Stimulated activated CD8-positive, alpha-beta memory T cell treated with anti-CD3 and anti-CD28 coated beads, Interleukin-4, amount 100 ng/mL, for 4 hours (primary cell): ENCODE measurements around the gene PLAAT2.
"Not testable (repeated sequence)": the region's sequence is repeated elsewhere in the genome, so short reads cannot be mapped to it uniquely, and the experiment has no call there.

Experiments used
- DNase-seq, 2 donors: peaks; one replicate each; pipeline ENCODE4 v3.0.0-alpha.2; 2020; ENCODE audit warnings: low read depth in 2 of 2, low spot score in 1 of 2

Gene PLAAT2

GRCh38 chr11:63578882-63579281 lies 15.7 kb upstream of the PLAAT2 start:
- not testable (repeated sequence) for DNase-seq

GRCh38 chr11:63574856-63575602 lies 11.8 kb upstream of the PLAAT2 start:
- no peak for DNase-seq

DNA sequence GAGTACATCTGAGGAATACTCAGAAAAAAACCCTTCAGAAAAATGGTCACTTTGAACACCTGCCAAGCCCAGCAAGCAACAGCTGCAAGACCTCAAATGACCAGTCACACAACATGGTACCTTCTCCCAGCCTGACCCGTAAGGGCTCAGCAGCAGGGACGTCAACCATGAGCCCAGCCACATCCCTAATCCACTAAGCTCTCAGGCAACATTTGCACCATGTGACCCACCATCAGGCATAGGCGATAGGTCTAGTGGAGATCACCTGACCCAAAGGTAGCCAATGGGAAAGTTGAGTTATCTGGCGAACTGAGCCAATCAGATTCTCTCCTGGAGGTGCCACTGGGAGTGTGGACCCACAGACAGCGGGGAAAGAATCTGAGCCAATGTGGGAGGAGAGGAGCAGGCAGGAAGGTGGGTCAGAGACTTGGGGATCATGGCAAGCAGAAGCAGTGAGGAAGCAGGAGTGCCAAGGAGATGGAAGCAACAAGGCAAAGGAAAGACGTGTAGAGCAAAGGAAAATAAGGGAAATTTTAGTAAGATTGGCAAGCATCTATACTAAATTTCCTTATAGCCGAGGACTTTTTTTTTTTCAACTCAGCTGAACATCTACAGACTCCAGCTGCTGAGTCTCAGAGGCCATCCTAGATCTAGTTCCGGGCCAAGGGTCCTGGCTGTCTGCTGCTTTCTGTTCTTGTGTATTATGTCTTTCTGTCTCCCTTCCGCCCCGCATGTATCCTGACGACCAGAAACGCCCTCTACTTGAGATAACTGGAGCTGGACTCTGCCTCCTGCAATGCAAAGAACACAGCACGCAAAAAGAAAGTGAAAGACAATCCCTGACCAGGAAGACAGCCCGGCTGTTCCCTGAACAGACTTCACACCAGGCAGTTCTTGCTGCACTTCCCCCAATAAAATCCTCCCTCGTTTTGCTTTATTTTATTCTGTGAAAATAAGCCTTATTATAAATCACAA lies 11.0 kb upstream of the PLAAT2 start:
- DNase-seq: no peak

- no peak for DNase-seq
Measured at GRCh38 chr11:63572026-63572688, 9.0 kb upstream of the PLAAT2 start.

DNA sequence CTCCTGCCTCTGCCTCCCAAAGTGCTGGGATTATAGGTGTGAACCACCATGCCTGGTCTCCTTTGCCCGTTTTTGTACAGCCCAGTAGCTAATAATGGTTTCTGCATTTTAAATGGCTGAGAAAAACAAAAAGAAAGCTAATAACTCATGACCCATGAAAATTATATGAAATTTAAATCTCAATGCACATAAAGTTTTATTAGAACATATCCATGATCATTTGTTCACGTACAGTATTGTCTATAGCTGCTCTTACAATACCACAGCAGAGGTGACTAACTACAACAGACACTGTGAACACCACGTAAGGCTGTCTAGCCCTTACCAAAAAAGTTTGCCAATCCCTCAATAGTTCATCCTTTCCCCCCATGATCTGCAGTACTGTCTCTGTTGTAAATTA lies 6.4 kb upstream of the PLAAT2 start:
- DNase-seq: no peak

DNA sequence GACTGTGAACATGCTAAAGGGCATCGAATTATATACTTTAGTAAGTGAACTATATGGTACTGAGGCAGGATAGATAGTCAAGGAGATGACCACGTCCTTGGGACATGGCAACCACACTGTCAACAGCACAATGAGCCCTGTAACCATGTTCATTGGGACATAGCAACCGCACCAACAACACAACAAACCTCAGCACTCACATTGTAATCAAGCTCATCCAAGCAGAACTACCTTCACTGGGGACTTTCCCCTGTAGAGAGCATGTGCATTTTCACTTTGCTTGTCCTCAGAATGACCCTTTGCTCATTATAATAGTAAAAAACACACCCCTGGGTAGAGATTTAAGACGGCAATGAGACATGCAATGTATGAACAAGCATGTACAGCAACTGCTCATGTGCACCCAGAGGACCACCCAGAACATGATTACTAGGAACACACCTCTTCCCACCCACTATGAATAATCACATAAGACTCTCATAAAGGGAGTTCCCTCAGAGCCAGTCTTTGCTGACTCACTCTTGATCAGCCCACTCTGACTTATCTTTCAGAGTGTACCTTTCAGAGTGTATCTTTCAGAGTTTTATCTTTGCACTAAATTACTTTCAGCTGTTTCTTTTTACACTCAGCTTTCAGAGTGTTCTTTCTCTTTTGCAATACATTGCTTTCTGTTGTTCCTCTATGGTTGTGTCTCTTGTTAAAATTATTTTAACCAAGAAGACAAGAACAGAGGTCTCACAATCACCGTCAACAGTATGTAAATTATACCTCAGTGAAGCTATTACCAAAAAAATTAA lies 4.1 kb upstream of the PLAAT2 start:
- peak in 1 of 2 donors; percentile 18 for DNase-seq

- DNase-seq: no peak
Measured at GRCh38 chr11:63564784-63565350, 1.7 kb upstream of the PLAAT2 start.

DNA sequence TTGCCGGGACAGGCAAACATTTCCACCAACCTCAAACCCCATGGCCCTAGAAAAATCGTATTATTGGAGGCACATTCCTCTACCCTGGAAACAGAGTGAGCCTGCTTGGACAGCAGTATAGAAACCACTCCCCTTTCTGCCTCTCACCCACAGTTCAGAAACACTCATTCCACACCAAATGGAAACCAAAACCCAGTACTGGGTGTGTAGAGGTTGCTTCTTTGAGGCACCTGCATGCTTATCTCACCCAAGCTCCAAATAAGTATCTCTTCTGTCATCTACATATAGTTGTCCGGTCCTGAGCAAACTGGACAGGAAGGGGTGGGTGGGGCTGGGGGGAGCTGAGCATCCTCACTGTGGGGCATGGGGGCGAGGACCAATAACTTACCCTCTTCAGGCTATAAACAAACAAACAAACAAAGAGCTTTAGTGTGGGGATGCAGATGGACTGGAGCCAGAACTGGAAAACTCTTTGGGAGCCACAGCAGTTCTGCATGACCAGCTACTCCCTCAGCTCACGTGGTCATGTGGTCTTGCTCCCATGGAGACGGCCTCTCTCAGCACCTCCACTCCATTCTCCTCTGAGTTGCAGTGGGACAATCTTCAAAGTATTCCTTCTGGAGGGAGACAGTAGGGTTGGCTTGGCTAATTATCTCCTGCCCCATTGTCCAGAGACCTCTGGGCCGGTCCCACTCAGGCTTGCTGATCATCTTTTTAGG lies 1.0 kb upstream of the PLAAT2 start:
- no peak for DNase-seq

DNA sequence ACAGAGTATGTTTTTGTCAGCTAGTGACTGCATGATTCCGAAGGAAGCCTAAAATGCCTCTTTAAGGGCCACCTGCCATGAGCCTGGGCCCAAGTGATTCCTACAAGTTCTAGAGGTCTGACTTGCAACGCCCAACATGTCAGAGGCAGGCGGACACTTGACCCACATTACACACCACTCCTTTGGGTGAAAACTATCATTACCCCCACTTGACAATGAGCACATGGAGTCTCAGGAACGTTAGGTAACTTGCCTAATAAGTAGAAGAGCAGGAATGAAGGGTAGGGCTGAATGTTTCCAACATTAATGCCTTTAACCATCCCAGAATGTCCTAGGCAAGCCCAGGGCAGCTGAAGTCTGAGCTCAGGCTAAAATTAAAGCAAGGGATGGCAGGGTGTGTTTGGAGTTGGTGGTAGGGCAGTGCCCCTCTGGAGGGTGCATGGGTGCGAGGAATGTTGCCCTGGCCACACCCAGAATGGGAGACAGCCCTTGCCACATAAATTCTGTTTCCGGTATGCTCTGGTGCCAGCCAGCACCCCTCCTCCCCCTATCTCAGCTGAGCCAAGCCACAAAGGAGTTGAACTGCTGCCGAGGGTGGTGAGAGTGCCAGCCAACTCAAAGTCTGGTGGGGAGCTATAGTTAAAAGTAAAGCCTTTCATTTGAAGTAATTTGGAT lies 2.5 kb downstream of the PLAAT2 start:
- no peak for DNase-seq

- DNase-seq: no peak
Measured at GRCh38 chr11:63558459-63559157, 4.6 kb downstream of the PLAAT2 start.

DNA sequence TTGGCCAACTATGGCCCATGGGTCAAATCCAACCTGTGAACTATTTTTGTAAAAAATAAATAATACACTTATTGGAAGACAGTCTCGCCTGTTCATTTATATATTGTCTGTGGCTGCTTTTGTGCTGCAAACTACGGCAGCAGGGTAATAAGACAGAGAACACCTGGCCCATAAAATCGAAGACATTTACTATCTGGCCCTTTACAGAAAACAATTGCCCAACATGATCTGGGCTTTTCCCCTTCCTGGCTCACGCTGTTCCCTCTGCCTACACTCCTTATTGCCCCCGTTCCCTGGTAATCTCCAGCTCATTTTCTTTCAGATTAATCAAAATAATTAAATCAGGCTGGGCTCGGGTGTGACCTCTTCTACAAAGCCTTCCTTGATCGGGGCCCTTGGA lies 5.6 kb downstream of the PLAAT2 start:
- DNase-seq: no peak

DNA sequence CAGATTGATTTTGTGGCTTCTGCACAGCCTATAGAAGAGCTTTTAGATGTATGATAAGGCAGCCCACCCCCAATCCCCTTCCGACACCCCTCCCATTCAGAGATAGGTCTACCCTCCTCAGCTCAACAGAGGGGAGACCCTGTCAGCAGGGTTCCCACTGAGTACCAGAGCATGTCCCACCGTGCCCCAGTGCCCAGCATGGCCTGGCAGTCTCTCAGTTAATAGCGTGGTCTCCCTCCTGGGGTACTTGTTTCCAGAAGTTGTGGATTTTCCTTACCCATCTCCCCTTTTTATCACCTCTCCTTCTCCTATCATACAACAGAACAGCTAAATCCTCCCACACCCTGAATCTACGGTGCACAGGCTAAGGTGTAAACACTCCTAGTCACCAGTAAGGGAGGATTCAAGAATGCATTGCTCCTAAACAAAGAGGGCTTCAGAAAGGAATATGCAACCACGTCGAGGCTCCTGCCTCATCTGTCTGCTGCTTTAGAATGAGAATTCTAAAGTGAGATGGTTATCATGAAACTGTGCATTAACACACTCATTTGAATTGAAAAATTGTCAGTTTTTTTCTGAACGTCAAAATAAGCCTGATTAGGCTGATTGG lies 6.7 kb downstream of the PLAAT2 start:
- DNase-seq: no peak

- DNase-seq: no peak
Measured at GRCh38 chr11:63554877-63555223, 8.3 kb downstream of the PLAAT2 start.

DNA sequence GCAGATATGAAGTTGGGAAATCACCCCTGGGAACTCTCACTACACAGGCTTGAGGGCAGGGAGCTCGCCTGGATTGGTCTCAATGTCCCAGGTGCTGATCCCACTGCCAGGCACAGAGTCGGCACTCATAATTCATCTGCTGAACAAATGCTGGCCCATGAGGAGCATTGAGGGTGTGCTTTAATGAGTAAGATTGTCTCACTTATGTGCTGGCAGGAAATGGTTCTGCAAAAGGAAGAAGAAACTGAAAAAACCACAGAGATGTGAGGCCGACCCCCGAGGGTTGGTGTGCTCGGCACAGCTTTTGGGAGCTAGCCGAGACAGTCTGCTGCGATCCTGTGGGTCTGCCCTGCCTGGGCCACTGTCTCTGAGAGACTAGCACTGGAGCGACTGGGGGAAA lies 9.4 kb downstream of the PLAAT2 start:
- peak in 1 of 2 donors; percentile 49 for DNase-seq

DNA sequence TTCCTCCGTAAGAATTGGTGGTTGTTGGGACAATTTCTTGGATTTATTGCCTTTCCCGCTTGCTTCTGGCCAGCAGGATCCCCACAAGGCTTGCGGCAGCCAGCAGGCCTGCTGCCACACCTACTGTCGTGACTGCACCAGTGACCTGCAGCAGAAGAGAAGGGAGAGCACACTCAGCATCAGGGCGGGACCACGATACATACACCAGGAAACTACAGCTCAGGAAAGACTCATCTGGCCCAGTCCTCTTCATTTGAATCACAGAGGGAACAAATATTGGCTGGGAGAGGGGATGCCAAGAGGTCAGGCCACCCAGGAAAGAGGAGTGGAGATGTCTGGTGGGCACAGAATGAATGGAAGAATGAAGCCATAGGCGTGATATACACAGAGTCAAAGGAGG lies 10.3 kb downstream of the PLAAT2 start:
- no peak for DNase-seq

DNA sequence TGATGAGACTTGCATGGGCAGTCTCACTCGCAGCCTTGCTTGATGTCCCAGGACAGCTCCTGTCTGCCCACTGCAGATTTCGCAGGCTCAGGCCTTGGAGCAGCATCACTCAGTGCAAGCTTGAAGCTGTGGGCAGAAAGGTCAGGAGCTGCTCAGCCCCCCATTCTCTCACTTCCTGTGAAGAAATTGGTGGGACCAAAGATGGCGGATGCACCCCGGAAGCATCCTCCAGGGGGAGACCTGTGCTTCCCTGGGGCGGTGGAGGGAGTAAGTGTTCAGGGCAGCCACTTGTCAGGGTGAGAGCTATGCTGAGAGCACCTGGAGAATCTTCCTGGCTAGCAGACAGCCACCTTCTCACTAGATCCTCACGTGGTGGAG lies 11.3 kb downstream of the PLAAT2 start:
- no peak for DNase-seq

- no peak for DNase-seq
Measured at GRCh38 chr11:63551091-63551888, 11.9 kb downstream of the PLAAT2 start.
